Endothelial cell of umbilical vein (primary cell): ENCODE results near the gene CYTH1.

Experiments
- POLR2A ChIP-seq: IDR thresholded peaks from 2 replicates; pipeline ENCODE4 v1.6.1; 2012; ENCODE audit warnings: low read depth, mild to moderate bottlenecking, control low read depth, low read length
- POLR2AphosphoS5 ChIP-seq: IDR thresholded peaks from 2 replicates; pipeline ENCODE4 v1.6.1; 2012; ENCODE audit warnings: low read depth, mild to moderate bottlenecking, control low read depth, low read length, moderate library complexity; ENCODE audit not compliant: insufficient read depth
- TF ChIP-seq, protein P1 (sequence below): IDR thresholded peaks from 2 replicates; pipeline ENCODE4 v1.6.1; 2011; ENCODE audit not compliant: insufficient read depth, insufficient read length
- TF ChIP-seq, protein P2 (sequence below), 2 donors: IDR thresholded peaks; 1 replicate in 1 of 2; 2 replicates in 1 of 2; pipeline ENCODE4 v1.5.1; 2011; ENCODE audit warnings: low read length in 2 of 2, mild to moderate bottlenecking in 2 of 2, moderate library complexity in 2 of 2, control low read depth in 1 of 2, inconsistent platforms in 1 of 2, low read depth in 1 of 2; ENCODE audit not compliant: insufficient read depth in 1 of 2; ENCODE audit errors: extremely low read depth in 1 of 2

DNA sequence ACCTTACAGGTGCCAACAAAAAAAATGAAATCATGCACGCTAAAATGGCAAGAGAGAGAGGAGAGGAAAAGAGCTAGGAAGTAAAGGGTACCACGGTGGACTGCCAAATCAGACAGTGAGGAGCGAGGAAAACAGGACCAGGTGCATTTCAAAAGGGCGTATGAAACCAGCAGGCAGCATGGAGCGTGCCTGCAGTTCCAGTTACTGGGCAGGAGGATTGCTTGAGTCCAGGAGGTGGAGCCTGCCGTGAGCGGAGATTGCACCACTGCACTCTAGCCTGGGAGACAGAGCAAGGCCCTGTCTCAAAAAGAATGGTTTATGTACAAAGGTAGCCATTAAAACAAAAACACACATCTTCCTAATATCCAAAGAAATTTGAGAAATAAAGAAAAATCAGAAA, 42.2 kb upstream of the CYTH1 start:
- TF ChIP-seq POLR2AphosphoS5 (no peak), POLR2A (no peak)
- TF ChIP-seq, protein P1, sequence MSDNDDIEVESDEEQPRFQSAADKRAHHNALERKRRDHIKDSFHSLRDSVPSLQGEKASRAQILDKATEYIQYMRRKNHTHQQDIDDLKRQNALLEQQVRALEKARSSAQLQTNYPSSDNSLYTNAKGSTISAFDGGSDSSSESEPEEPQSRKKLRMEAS, result no peak
- TF ChIP-seq, protein P2, sequence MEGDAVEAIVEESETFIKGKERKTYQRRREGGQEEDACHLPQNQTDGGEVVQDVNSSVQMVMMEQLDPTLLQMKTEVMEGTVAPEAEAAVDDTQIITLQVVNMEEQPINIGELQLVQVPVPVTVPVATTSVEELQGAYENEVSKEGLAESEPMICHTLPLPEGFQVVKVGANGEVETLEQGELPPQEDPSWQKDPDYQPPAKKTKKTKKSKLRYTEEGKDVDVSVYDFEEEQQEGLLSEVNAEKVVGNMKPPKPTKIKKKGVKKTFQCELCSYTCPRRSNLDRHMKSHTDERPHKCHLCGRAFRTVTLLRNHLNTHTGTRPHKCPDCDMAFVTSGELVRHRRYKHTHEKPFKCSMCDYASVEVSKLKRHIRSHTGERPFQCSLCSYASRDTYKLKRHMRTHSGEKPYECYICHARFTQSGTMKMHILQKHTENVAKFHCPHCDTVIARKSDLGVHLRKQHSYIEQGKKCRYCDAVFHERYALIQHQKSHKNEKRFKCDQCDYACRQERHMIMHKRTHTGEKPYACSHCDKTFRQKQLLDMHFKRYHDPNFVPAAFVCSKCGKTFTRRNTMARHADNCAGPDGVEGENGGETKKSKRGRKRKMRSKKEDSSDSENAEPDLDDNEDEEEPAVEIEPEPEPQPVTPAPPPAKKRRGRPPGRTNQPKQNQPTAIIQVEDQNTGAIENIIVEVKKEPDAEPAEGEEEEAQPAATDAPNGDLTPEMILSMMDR (IDR thresholded peaks at IDR 0.05; ENCODE audit: extremely low read depth in 1 of 2, insufficient read depth in 1 of 2, low read depth in 1 of 2, low read length in 2 of 2), result no peak
